BLaER1 treated with 17β-estradiol and CSF1 and Interleukin-3, amounts not matched to agents 10 nM and 100 nM (cell line): ENCODE measurements around the gene HS6ST1.

Experiments
- H3K27ac ChIP-seq, 11 experiments: shearing (Covaris generic); formaldehyde crosslinking; 2 replicates each; pipeline ENCODE4 v1.8.1; 2022
- H3K27me3 ChIP-seq, 11 experiments: shearing (Covaris generic); formaldehyde crosslinking; 2 replicates each; pipeline ENCODE4 v1.8.1; 2022
- H3K36me3 ChIP-seq, 11 experiments: shearing (Covaris generic); formaldehyde crosslinking; 2 replicates each; pipeline ENCODE4 v1.8.1; 2022
- H3K4me1 ChIP-seq, 10 experiments: shearing (Covaris generic); formaldehyde crosslinking; 2 replicates each; pipeline ENCODE4 v1.8.1; 2022
- H3K4me2 ChIP-seq, 11 experiments: shearing (Covaris generic); formaldehyde crosslinking; 2 replicates each; pipeline ENCODE4 v1.8.1; 2022
- H3K4me3 ChIP-seq, 10 experiments: shearing (Covaris generic); formaldehyde crosslinking; 2 replicates each; pipeline ENCODE4 v1.8.1; 2022
- H3K9ac ChIP-seq, 11 experiments: shearing (Covaris generic); formaldehyde crosslinking; 2 replicates each; pipeline ENCODE4 v1.8.1; 2022
- H3K9me3 ChIP-seq, 11 experiments: shearing (Covaris generic); formaldehyde crosslinking; replicated peaks in 1 of 11; 2 replicates each; pipeline ENCODE4 v1.8.1; 2022
- H4K20me1 ChIP-seq, 11 experiments: shearing (Covaris generic); formaldehyde crosslinking; 2 replicates each; pipeline ENCODE4 v1.8.1; 2022
- Cebpa-rat ChIP-seq, 11 experiments: shearing (Covaris generic); IDR thresholded peaks; 2 replicates each; pipeline ENCODE4 v1.8.1; 2022

The HS6ST1 gene

DNA sequence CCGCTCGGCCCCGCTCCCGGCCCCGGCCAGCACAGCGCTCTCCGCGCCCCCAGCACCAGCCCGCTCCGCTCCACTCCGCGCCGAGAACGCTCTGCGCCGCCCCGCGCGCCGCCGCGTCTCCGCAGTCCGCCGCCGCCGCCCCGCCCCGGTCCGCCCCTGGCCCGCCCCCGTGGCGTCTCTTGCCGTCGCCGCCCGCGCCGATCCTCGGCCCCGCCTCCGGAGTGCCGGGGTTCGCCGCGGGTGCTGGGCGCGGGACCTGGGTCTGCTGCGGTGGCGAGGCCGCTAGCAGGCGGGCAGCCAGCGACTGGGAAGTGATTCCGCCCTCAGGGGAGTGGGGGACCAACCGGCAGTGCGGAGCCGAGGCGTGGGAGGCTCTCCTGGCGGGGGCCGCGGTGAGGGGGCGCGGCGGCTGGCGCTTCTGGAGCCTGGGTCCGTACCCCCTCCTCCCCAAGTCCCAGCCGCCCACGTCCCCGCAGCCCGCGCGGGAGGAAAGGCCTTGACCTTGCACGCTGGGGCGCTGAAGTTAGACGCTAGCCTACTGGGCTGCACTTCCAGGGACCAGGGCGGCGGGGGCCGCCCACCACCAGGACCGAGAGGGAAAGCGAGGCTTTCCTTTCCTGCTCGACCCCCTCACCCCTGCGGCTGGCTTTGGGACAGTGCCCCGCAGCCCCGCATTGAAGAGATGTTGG lies at the start of gene HS6ST1:
Gene HS6ST1 (minus strand): TSS at position 93 of the 689 bp plus-strand sequence. CDS start 305 bp downstream, outside the sequence.
- Histone ChIP-seq H3K4me1 (peaks cover 52 to 88% (median 81%) of the 10 kb centered on the region in 10 experiments), H3K4me2 (peak within 1 kb of the TSS; percentile 95 to 100 (median 99)), H3K9ac (peak within 1 kb of the TSS; percentile 67 to 81 (median 79)), H4K20me1 (peaks cover 40 to 57% (median 42%) of the 10 kb centered on the region in 11 experiments), H3K9me3 (no peaks in the 10 kb centered on the region), H3K27ac (peak within 1 kb of the TSS in 10 of 11 experiments; percentile 40 to 68 (median 56); a peak in 18 of 22 replicates), H3K36me3 (peaks cover 0 to 10% (median 0%) of the 10 kb centered on the region in 11 experiments; a peak in 5 of 22 replicates), H3K4me3 (peak within 1 kb of the TSS; percentile 63 to 81 (median 72)), H3K27me3 (peaks cover 0 to 40% (median 0%) of the 10 kb centered on the region in 11 experiments; a peak in 10 of 22 replicates)
- no peak; a peak in 1 of 22 replicates for TF ChIP-seq Cebpa-rat (IDR thresholded peaks at IDR 0.05)

DNA sequence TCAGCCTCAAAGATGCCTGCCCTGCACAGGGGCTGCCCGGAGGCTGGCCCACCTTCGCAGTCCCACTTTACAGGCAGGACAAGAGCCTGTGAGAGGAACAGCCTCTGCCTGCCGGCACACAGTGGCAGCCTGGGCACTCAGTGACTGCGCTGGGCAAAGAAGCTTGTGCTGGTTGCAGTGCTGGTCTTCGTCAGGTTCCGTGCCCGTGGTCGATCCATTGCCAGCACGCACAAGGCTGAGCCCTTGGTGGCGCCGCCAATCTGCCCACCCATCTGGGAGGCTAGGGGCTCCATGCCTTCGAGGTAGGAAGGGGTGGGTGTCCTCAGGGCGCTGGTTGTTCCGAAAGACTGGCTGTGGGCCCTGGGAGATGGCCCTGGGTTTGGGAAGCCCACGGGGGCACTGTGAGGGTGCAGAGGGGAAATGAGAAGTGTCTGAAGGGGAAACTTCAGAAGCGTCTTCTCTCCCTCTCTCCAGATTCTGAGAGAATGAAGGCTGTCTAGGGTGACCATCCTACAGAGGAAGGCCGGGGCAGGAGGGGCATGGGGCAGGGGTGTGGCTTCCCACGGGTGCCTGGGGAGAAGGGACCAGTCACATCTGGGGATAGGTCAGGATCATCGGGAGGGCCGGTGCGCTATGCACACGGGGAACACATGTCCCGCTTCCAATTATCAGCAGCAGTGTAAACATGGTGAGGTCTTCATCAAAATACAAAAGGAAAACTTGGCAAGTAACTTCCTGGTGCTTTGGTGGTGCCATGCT lies 49.1 kb upstream of the HS6ST1 start:
- H3K36me3 ChIP-seq: no peaks in the 10 kb centered on the region

GRCh38 chr2:128366713-128367511 lies 48.2 kb upstream of the HS6ST1 start:
- H3K4me3 ChIP-seq: no peak overlapping the region
- no peak overlapping the region for H3K4me2 ChIP-seq
- no peaks in the 10 kb centered on the region for H3K36me3 ChIP-seq
- no peaks in the 10 kb centered on the region for H3K4me1 ChIP-seq
- no peak overlapping the region for H3K27ac ChIP-seq
- H4K20me1 ChIP-seq: no peaks in the 10 kb centered on the region
- no peak overlapping the region for H3K9ac ChIP-seq
- H3K27me3 ChIP-seq: no peaks in the 10 kb centered on the region
- no peaks in the 10 kb centered on the region for H3K9me3 ChIP-seq
- TF ChIP-seq Cebpa-rat (IDR thresholded peaks at IDR 0.05): no peak

More for the DNA sequence above, 49.1 kb upstream of the HS6ST1 start:
- H3K27ac ChIP-seq: no peak overlapping the region
- TF ChIP-seq Cebpa-rat (IDR thresholded peaks at IDR 0.05): no peak
- no peak overlapping the region for H3K9ac ChIP-seq
- peaks cover 0 to 2% (median 0%) of the 10 kb centered on the region in 10 experiments; a peak in 2 of 20 replicates for H3K4me1 ChIP-seq
- no peak overlapping the region for H3K4me3 ChIP-seq
- no peaks in the 10 kb centered on the region for H3K9me3 ChIP-seq
- peaks cover 0 to 9% (median 0%) of the 10 kb centered on the region in 11 experiments; a peak in 4 of 22 replicates for H3K27me3 ChIP-seq
- H3K4me2 ChIP-seq: no peak overlapping the region
- no peaks in the 10 kb centered on the region for H4K20me1 ChIP-seq

DNA sequence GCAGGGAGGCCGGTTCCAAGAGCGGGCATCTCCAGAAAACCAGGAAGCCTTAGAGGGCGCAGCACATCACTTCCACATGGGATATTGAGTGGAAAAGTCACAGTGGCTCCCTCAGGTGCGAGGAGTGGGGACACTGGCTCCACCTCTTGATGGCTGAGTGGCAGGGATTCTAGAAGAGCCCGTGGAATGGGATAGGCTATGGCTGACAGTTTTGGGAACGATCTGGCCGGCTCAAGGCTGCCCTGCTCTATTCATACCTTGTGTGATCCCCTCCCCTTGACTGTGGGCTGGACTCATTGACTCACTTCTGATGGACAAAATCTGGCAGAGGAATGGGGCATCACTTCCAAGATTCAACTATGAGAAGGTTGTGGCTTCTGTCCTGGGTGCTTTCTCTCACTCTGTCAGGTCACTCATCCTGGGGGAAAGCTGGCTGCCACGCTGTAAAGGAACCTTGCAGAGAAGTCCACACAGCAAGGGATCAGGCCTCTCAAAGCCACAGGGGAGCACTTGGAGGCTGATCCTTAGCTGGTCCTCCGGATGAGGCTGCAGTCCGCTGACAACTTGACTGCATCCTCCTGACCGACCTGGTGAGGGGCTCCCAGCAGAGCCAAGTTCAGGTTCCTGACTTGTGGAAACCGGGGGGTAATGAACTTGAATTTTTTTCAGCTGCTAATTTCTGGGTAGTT lies 46.7 kb upstream of the HS6ST1 start:
- H3K36me3 ChIP-seq: no peaks in the 10 kb centered on the region
- H3K27me3 ChIP-seq: no peaks in the 10 kb centered on the region
- H3K9me3 ChIP-seq: no peaks in the 10 kb centered on the region
- H3K9ac ChIP-seq: no peak overlapping the region
- no peak overlapping the region for H3K4me2 ChIP-seq
- H3K4me3 ChIP-seq: no peak overlapping the region
- H4K20me1 ChIP-seq: no peaks in the 10 kb centered on the region
- TF ChIP-seq Cebpa-rat (IDR thresholded peaks at IDR 0.05): no peak
- no peaks in the 10 kb centered on the region for H3K4me1 ChIP-seq
- H3K27ac ChIP-seq: no peak overlapping the region

GRCh38 chr2:128364441-128364911 lies 45.8 kb upstream of the HS6ST1 start:
- H3K27me3 ChIP-seq: no peaks in the 10 kb centered on the region
- H3K27ac ChIP-seq: no peak overlapping the region
- no peaks in the 10 kb centered on the region for H3K36me3 ChIP-seq
- no peak overlapping the region for H3K4me2 ChIP-seq
- H4K20me1 ChIP-seq: no peaks in the 10 kb centered on the region
- no peak for TF ChIP-seq Cebpa-rat (IDR thresholded peaks at IDR 0.05)
- H3K9ac ChIP-seq: no peak overlapping the region
- no peaks in the 10 kb centered on the region for H3K4me1 ChIP-seq
- H3K9me3 ChIP-seq: no peaks in the 10 kb centered on the region
- H3K4me3 ChIP-seq: no peak overlapping the region

DNA sequence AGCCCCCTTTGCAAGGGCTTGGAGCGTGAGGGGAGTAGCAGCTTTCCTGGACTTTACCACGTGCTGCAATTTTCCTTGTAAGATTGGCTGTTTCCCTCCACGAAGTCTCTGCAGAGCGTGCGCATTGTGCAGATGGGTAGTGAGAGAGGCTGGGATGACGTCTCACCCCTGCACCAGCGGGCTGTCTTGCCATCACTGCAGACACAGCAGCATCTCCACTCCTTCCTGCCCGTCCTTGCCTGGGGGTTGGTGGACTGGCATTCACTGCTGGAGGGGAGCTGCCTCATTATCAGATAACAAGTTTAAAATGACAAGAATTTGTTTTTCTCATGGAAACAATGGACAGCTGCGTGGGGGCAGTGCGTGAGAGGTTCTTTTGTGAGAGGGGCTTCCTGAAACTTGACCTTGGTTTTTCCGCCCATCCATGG lies 45.3 kb upstream of the HS6ST1 start:
- Histone ChIP-seq H3K36me3 (no peaks in the 10 kb centered on the region), H3K4me1 (no peaks in the 10 kb centered on the region), H3K27ac (no peak overlapping the region), H3K4me3 (no peak overlapping the region), H3K4me2 (no peak overlapping the region), H3K9ac (no peak overlapping the region), H3K9me3 (no peaks in the 10 kb centered on the region), H3K27me3 (no peaks in the 10 kb centered on the region), H4K20me1 (no peaks in the 10 kb centered on the region)
- no peak for TF ChIP-seq Cebpa-rat (IDR thresholded peaks at IDR 0.05)

GRCh38 chr2:128362889-128363228 lies 44.2 kb upstream of the HS6ST1 start:
- H4K20me1 ChIP-seq: no peaks in the 10 kb centered on the region
- H3K9ac ChIP-seq: no peak overlapping the region
- no peaks in the 10 kb centered on the region for H3K4me1 ChIP-seq
- TF ChIP-seq Cebpa-rat (IDR thresholded peaks at IDR 0.05): no peak
- no peaks in the 10 kb centered on the region for H3K27me3 ChIP-seq
- 0 out of 22 replicates have a peak, but pooled peaks cover 0 to 2% (median 0%) of the 10 kb centered on the region in 11 experiments for H3K9me3 ChIP-seq
- H3K4me3 ChIP-seq: no peak overlapping the region
- H3K36me3 ChIP-seq: no peaks in the 10 kb centered on the region
- H3K27ac ChIP-seq: no peak overlapping the region
- H3K4me2 ChIP-seq: no peak overlapping the region

GRCh38 chr2:128362176-128362888 lies 43.7 kb upstream of the HS6ST1 start:
- no peaks in the 10 kb centered on the region for H3K36me3 ChIP-seq
- 0 out of 22 replicates have a peak, but pooled peaks cover 0 to 6% (median 0%) of the 10 kb centered on the region in 11 experiments for H3K9me3 ChIP-seq
- no peak overlapping the region for H3K4me2 ChIP-seq
- no peak overlapping the region for H3K27ac ChIP-seq
- H3K27me3 ChIP-seq: no peaks in the 10 kb centered on the region
- H3K4me1 ChIP-seq: no peaks in the 10 kb centered on the region
- no peaks in the 10 kb centered on the region for H4K20me1 ChIP-seq
- H3K9ac ChIP-seq: no peak overlapping the region
- no peak for TF ChIP-seq Cebpa-rat (IDR thresholded peaks at IDR 0.05)
- no peak overlapping the region for H3K4me3 ChIP-seq
